Esophagus squamous epithelium (tissue), 5 donors: ENCODE results near the gene HES5. TPM values are rescaled to one million over a fixed set of nuclear protein-coding genes. Genes with fewer than 3 reads are reported as not detected.
"Not testable (repeated sequence)": the region's sequence is repeated elsewhere in the genome, so short reads cannot be mapped to it uniquely, and the experiment has no call there.

Experiments
- DNase-seq: peaks from one replicate; lab custom pipeline; 2025; lab: John Stamatoyannopoulos, UW
- H3K27ac ChIP-seq, 4 donors: fragments of 200-600 bp; sonication (generic); one replicate each; pipeline ENCODE4 v1.5.1; 2016 to 2019; ENCODE audit warnings: mild to moderate bottlenecking in 1 of 4
- H3K27me3 ChIP-seq, 4 donors: fragments of 200-600 bp; sonication (generic); 1 replicate in 3 of 4; 2 replicates in 1 of 4; pipeline versions ENCODE4 v1.5.1 to v1.6.0; 2017 to 2021; ENCODE audit warnings: antibody characterized with exemption in 1 of 4
- H3K36me3 ChIP-seq, 3 donors: fragments of 200-600 bp; sonication (generic); one replicate each; pipeline ENCODE4 v1.5.1; 2016 to 2019
- H3K4me1 ChIP-seq, 3 donors: fragments of 200-600 bp; sonication (generic); one replicate each; pipeline ENCODE4 v1.5.1; 2017 to 2019
- H3K4me3 ChIP-seq, 4 donors: fragments of 200-600 bp; sonication (generic); 1 replicate in 3 of 4; 2 replicates in 1 of 4; pipeline ENCODE4 v1.5.1; 2016 to 2019; ENCODE audit warnings: mild to moderate bottlenecking in 2 of 4, moderate library complexity in 1 of 4
- H3K9me3 ChIP-seq, 3 donors: fragments of 200-600 bp; sonication (generic); one replicate each; pipeline ENCODE4 v1.5.1; 2016 to 2019
- POLR2A ChIP-seq, 4 donors: fragments of 450-650 bp; IDR thresholded peaks; one replicate each; pipeline ENCODE4 v1.6.1; 2017; ENCODE audit warnings: antibody characterized with exemption in 4 of 4, mild to moderate bottlenecking in 4 of 4, moderate library complexity in 3 of 4
- WGBS, 2 donors: methylation state at CpG; one replicate each; pipeline ENCODE4 v1.1.5; 2018; 5-methylcytosine and 5-hydroxymethylcytosine counted together
- intact Hi-C: fragments of 100-400 bp; cut with DNase I; formaldehyde crosslinking; loops from one replicate; pipeline ENCODE4 v1.15.0; 2022
- total RNA-seq, 4 donors: library from RNA; depleted of rRNA; stranded (reverse); fragments of >200 nt; gene quantifications; one replicate each; pipeline ENCODE4 v1.1.0, GENCODE V29; 2016
- TF ChIP-seq, protein P1 (sequence below), 6 experiments: fragments of 450-650 bp in 4 of 6; fragments of 200-600 bp in 2 of 6; sonication (generic) in 2 of 6; IDR thresholded peaks; one replicate each; pipeline ENCODE4 v1.5.1; 2016 to 2019; ENCODE audit warnings: antibody characterized with exemption in 6 of 6, mild to moderate bottlenecking in 4 of 6, moderate library complexity in 4 of 6
- donor health status: DM: yes; HTN: yes; CAD: no.

Gene HES5
- total RNA-seq, 4 donors from 2014 or later: 0.35 to 0.76 (median 0.70) TPM; not detected in 1

DNA sequence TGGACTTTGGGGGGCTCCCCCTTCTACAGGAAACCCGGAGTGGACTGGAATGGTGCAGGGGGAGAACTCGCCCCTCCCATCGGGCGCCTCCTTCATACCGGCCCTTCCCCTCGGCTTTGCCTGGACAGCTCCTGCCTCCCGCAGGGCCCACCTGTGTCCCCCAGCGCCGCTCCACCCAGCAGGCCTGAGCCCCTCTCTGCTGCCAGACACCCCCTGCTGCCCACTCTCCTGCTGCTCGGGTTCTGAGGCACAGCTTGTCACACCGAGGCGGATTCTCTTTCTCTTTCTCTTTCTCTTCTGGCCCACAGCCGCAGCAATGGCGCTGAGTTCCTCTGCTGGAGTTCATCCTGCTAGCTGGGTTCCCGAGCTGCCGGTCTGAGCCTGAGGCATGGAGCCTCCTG, 26.2 kb upstream of the HES5 start, which contains the start of gene TNFRSF14:
Gene TNFRSF14 (plus strand): TSS at position 95 of the 401 bp plus-strand sequence. CDS start 294 bp downstream, at position 389.
- Histone ChIP-seq H3K4me3 (peak within 1 kb of the TSS; percentile 55 to 79 (median 68)), H3K4me1 (peaks cover 22 to 59% (median 34%) of the 10 kb centered on the region in 3 donors), H3K9me3 (no peaks in the 10 kb centered on the region), H3K27ac (peak within 1 kb of the TSS; percentile 89 to 96 (median 90)), H3K27me3 (no peaks in the 10 kb centered on the region), H3K36me3 (peaks cover 0 to 33% (median 15%) of the 10 kb centered on the region in 3 donors)
- 0 to 1% methylated on average over 11 to 13 of the region's 16 CpGs for WGBS, 2 donors
- intact Hi-C loops: no loop called here
- TF ChIP-seq, protein P1, sequence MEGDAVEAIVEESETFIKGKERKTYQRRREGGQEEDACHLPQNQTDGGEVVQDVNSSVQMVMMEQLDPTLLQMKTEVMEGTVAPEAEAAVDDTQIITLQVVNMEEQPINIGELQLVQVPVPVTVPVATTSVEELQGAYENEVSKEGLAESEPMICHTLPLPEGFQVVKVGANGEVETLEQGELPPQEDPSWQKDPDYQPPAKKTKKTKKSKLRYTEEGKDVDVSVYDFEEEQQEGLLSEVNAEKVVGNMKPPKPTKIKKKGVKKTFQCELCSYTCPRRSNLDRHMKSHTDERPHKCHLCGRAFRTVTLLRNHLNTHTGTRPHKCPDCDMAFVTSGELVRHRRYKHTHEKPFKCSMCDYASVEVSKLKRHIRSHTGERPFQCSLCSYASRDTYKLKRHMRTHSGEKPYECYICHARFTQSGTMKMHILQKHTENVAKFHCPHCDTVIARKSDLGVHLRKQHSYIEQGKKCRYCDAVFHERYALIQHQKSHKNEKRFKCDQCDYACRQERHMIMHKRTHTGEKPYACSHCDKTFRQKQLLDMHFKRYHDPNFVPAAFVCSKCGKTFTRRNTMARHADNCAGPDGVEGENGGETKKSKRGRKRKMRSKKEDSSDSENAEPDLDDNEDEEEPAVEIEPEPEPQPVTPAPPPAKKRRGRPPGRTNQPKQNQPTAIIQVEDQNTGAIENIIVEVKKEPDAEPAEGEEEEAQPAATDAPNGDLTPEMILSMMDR (IDR thresholded peaks at IDR 0.05): peak in 1 of 6 experiments; percentile 5
- peak in 1 of 4 donors; percentile 30 for TF ChIP-seq POLR2A (IDR thresholded peaks at IDR 0.05)
- DNase-seq: no peak

DNA sequence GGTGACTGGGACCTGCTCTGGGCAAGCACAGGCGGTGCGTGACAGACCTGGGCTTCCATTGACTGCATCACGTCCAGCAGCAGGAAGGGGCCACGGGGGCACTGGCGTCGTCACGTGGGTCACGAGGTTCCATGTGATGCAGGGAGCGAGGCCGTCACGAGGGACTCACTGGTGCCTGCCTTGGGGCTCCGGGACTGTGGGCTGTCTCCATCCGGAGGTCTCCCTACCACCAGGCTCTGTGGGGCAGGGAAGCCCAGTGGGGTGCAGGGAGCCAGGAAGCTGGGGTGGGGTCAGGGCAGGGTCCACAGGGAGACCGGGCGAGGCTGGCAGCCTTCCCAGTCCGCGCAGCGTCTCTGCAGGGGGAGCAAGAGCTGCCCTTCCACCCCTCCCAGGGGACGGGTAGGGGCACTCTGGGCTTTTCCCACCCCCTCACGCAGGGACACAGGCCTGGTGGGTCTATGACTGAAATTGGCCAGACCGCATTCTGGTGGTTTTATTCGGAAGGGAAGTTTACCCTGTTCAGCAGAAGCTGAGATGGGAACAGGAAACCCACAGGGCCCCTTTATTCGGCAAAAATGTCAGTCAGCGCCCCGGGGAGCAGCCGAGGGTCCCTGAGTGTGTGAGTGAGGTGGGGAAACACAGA, 25.7 kb upstream of the HES5 start:
- Histone ChIP-seq H3K36me3 (peaks cover 0 to 28% (median 15%) of the 10 kb centered on the region in 3 donors), H3K9me3 (no peaks in the 10 kb centered on the region), H3K4me1 (peaks cover 22 to 59% (median 34%) of the 10 kb centered on the region in 3 donors), H3K27me3 (no peaks in the 10 kb centered on the region), H3K4me3 (peak overlapping the region; percentile 55 to 79 (median 68)), H3K27ac (peak overlapping the region; percentile 89 to 96 (median 90))
- intact Hi-C loops: no loop called here
- TF ChIP-seq POLR2A (IDR thresholded peaks at IDR 0.05): peak in 2 of 4 donors; percentile 65 to 83
- TF ChIP-seq, protein P1 (IDR thresholded peaks at IDR 0.05): no peak
- DNase-seq: peak; percentile 48
- WGBS, 2 donors: 0% methylated on average over 8 to 15 of the region's 26 CpGs

DNA sequence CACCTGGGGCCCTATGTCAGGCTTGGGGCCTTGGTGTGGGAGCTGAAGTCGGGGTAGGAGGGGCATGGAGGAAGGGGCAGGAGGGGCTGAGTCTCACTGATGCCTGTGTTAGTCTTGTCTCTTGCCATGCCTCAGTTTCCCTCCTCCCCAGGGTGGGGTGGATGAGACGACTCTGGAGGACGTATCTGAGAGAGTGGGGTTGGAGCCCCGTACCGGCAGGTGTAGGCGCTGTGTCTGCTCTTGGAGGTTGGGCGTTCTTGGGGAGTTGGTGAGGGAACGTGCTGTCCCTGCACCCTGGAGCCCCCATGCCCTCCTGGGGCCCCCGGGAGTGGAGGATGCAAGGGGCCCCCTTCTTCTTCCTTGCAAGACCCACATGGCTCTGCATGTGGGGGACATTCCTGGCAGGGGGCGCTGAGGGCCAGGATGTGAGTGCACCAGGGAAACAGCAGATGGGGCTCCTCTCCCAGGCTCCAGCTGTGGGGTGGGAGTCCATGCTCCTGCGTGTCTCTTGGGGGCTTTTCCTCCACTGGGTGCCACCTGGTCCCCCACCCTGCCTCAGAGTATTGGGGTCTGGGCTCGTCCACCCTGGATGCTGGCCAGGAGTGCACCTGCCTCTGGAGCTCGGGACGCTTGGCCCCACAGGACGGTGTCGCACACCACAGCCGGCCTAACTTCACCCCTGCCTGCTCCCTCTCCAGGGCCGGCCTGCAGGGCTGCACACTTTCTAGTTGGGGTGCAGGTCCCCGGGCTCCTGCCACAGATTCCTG, 24.7 kb upstream of the HES5 start:
- Histone ChIP-seq H3K9me3 (no peaks in the 10 kb centered on the region), H3K36me3 (peaks cover 0 to 18% (median 12%) of the 10 kb centered on the region in 3 donors), H3K4me1 (peaks cover 22 to 66% (median 34%) of the 10 kb centered on the region in 3 donors), H3K27ac (peak overlapping the region; percentile 89 to 96 (median 90)), H3K27me3 (no peaks in the 10 kb centered on the region), H3K4me3 (peak overlapping the region in 3 of 4 donors; percentile 55 to 79 (median 71))
- DNase-seq: no peak
- WGBS, 2 donors: 33 to 59% methylated on average over 3 to 13 of the region's 19 CpGs
- no peak for TF ChIP-seq POLR2A (IDR thresholded peaks at IDR 0.05)
- TF ChIP-seq, protein P1 (IDR thresholded peaks at IDR 0.05): peak; percentile 12 to 62 (median 34)
- intact Hi-C loops: no loop called here

DNA sequence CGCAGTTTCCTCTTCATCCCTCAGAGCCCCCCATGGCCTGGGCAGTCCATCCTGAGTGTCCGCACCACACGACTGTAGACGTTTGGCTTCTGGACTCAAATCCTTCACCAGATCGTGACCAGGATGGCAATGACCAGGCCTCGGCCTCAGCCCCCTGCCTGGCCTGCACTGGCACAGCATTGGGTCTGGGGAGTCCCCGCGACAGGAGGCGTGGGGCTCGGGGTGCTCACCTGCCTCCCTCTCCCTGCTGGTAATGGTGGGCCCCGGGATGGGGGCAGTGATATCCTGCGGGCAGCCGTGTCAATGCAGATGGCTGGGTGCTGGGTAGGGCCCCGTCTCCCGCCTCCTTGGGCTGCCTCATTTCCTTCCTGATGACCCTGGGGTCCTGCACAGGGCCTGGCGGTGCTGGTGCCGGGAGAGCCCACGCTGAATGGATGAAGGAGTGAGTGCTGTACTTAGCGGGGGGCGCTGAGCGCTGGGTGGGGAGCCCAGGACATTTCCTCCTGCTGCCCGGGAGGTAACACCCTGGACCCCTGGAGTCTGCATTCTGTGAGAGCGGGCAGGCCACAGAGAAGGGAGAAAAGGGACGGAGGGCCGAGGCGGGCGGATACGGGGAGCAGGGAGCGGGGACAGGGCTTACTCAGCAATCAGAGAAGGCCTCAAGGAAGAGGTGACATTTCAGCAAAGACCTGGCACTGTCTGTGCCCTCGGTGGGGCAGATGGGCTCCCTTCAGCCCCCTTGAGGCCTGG, 24.0 kb upstream of the HES5 start:
- intact Hi-C loops: no loop called here
- peaks cover 0 to 10% (median 5%) of the 10 kb centered on the region in 3 donors for H3K36me3 ChIP-seq
- H3K9me3 ChIP-seq: no peaks in the 10 kb centered on the region
- TF ChIP-seq POLR2A (IDR thresholded peaks at IDR 0.05): no peak
- no peak for DNase-seq
- H3K4me3 ChIP-seq: no peak overlapping the region
- H3K4me1 ChIP-seq: peaks cover 26 to 66% (median 41%) of the 10 kb centered on the region in 3 donors
- 78 to 83% methylated on average over 4 to 13 of the region's 30 CpGs for WGBS, 2 donors
- no peaks in the 10 kb centered on the region for H3K27me3 ChIP-seq
- peak overlapping the region in 3 of 4 donors; percentile 28 to 90 (median 89) for H3K27ac ChIP-seq

DNA sequence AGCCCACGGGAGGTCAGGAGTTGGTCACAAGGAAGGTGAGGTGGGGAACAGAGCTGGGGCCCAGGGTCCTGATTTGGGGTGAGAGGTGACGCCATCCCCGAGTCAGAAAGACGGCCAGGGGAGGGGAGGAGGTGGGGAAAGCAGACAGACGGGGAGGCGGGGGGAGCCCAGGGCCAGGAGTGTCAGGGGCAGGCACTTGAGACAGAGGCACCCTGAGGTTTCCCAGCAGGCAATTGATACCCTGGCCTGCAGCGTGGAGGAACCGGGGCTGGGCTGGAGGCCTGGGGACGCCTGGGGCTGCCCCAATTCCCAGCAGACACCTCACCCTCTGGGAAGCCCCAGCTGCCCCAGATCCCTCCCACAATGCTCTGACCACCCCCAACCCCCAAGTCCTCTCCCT, 23.0 kb upstream of the HES5 start:
- DNase-seq, H3K27ac ChIP-seq, H3K27me3 ChIP-seq, H3K36me3 ChIP-seq, H3K4me3 ChIP-seq, H3K9me3 ChIP-seq, intact Hi-C loops: not testable (repeated sequence)
- no CpG with 5 or more reads among the region's 9 CpGs for WGBS, 2 donors
- peaks cover 34 to 66% (median 43%) of the 10 kb centered on the region in 3 donors for H3K4me1 ChIP-seq
